Measurements from ENCODE around the gene MOB3A. TPM values are rescaled to one million over a fixed set of nuclear protein-coding genes. Genes with fewer than 3 reads are reported as not detected.

The MOB3A gene
- total RNA-seq: 13.5 and 15.7 TPM in 2 replicates
- 25.1 and 27.7 TPM in 2 replicates for polyA plus RNA-seq

- Histone ChIP-seq H3K36me3 (replicated peaks; ENCODE audit: insufficient read depth, low read depth) (no peaks in the 10 kb centered on the region), H3K79me2 (peaks cover 40% of the 10 kb centered on the region), H3K9me3 (ENCODE audit: low read depth) (no peaks in the 10 kb centered on the region), H3K27me3 (no peaks in the 10 kb centered on the region), H3K4me1 (ENCODE audit: insufficient read depth) (peaks cover 20% of the 10 kb centered on the region), H4K20me1 (ENCODE audit: insufficient read depth, poor library complexity, severe bottlenecking) (no peaks in the 10 kb centered on the region), H3K27ac (peak within 1 kb of the TSS; percentile 93), H2AFZ (peak within 1 kb of the TSS; percentile 24), H3K4me2 (peak within 1 kb of the TSS; percentile 92), H3K4me3 (peak within 1 kb of the TSS; percentile 43), H3K9me2 (replicated peaks; ENCODE audit: insufficient read depth) (no peaks in the 10 kb centered on the region)
- no peak for TF ChIP-seq EZH2phosphoT487 (IDR thresholded peaks at IDR 0.05; ENCODE audit: low read depth, severe bottlenecking, unreplicated experiment)
- TF ChIP-seq CTCF (IDR thresholded peaks at IDR 0.05; ENCODE audit: poor library complexity): peak; percentile 51
- DNase-seq (ENCODE audit: low spot score): peak; percentile 95
- WGBS (ENCODE audit: low lambda C conversion rate, missing lambda C conversion rate): 2% methylated on average over 51 of the region's 56 CpGs
Observed at GRCh38 chr19:2096034-2096479, at the start of gene MOB3A. Gene MOB3A (minus strand): TSS chr19:2096326. CDS start chr19:2078560, 17,766 bp downstream.

GRCh38 chr19:2145831-2146241 lies 49.7 kb upstream of the MOB3A start:
- Histone ChIP-seq H3K4me3 (no peak overlapping the region), H3K36me3 (replicated peaks; ENCODE audit: insufficient read depth, low read depth) (no peaks in the 10 kb centered on the region), H3K27me3 (no peaks in the 10 kb centered on the region), H3K27ac (no peak overlapping the region), H2AFZ (no peak overlapping the region), H3K79me2 (peaks cover 100% of the 10 kb centered on the region), H4K20me1 (ENCODE audit: insufficient read depth, poor library complexity, severe bottlenecking) (peaks cover 96% of the 10 kb centered on the region), H3K4me1 (ENCODE audit: insufficient read depth) (peaks cover 18% of the 10 kb centered on the region), H3K9me3 (ENCODE audit: low read depth) (no peaks in the 10 kb centered on the region), H3K9me2 (replicated peaks; ENCODE audit: insufficient read depth) (no peaks in the 10 kb centered on the region), H3K4me2 (no peak overlapping the region)
- TF ChIP-seq EZH2 (IDR thresholded peaks at IDR 0.05; ENCODE audit: borderline replicate concordance) (no peak), EZH2phosphoT487 (IDR thresholded peaks at IDR 0.05; ENCODE audit: low read depth, severe bottlenecking, unreplicated experiment) (no peak), CTCF (IDR thresholded peaks at IDR 0.05; ENCODE audit: poor library complexity) (no peak)
- DNase-seq (ENCODE audit: low spot score): no peak
- 66% methylated on average over 16 of the region's 16 CpGs for WGBS (ENCODE audit: low lambda C conversion rate, missing lambda C conversion rate)

DNA sequence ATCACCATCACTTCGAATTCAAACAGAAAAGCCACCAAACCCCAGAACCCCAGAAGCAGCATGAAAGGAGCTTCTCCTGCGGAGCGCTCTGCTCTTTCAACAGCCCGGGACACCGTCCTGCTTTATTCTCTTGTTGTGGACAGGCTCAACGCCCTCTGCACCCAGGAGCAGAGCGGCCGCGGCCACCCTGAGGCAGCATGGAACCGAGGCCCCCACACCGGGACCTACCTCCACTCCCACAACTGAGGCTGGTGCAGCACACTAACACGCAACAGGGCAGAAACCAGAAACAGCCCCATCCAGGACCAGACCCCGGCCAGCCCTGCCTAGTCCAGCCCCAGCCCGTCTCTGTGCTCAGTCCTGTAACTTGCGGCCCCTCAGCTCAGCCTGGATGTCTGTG lies 48.1 kb upstream of the MOB3A start:
- H4K20me1 ChIP-seq (ENCODE audit: insufficient read depth, poor library complexity, severe bottlenecking): peaks cover 98% of the 10 kb centered on the region
- 98% methylated on average over 15 of the region's 15 CpGs for WGBS (ENCODE audit: low lambda C conversion rate, missing lambda C conversion rate)
- no peaks in the 10 kb centered on the region for H3K9me2 ChIP-seq (replicated peaks; ENCODE audit: insufficient read depth)
- H3K27me3 ChIP-seq: no peaks in the 10 kb centered on the region
- no peak overlapping the region for H3K27ac ChIP-seq
- H3K4me1 ChIP-seq (ENCODE audit: insufficient read depth): peaks cover 7% of the 10 kb centered on the region
- H3K4me3 ChIP-seq: no peak overlapping the region
- H2AFZ ChIP-seq: no peak overlapping the region
- no peak for DNase-seq (ENCODE audit: low spot score)
- no peaks in the 10 kb centered on the region for H3K9me3 ChIP-seq (ENCODE audit: low read depth)
- H3K4me2 ChIP-seq: no peak overlapping the region
- no peaks in the 10 kb centered on the region for H3K36me3 ChIP-seq (replicated peaks; ENCODE audit: insufficient read depth, low read depth)
- no peak for TF ChIP-seq EZH2 (IDR thresholded peaks at IDR 0.05; ENCODE audit: borderline replicate concordance)
- no peak for TF ChIP-seq CTCF (IDR thresholded peaks at IDR 0.05; ENCODE audit: poor library complexity)
- TF ChIP-seq EZH2phosphoT487 (IDR thresholded peaks at IDR 0.05; ENCODE audit: low read depth, severe bottlenecking, unreplicated experiment): no peak
- H3K79me2 ChIP-seq: peaks cover 100% of the 10 kb centered on the region
